Activated T-helper 1 cell treated with anti-CD3 and anti-CD28 coated beads, Interleukin-12 subunit alpha, Interleukin-12 subunit beta, Interleukin-2, Interleukin-4 antibody, amounts not matched to agents 30 ng/mL and 10 ng/mL and 1 ng/mL, durations not matched to agents 14 hours and 24 hours and 36 hours (primary cell): ENCODE measurements around the gene SAP30BP. TPM values are rescaled to one million over a fixed set of nuclear protein-coding genes. Genes with fewer than 3 reads are reported as not detected.

Experiments used
- DNase-seq: peaks from one replicate; pipeline ENCODE4 v3.0.0; 2021; ENCODE audit warnings: low spot score
- H3K27ac Mint-ChIP-seq: one replicate; pipeline ENCODE4 v1.8.0; 2021; ENCODE audit warnings: mild to moderate bottlenecking, mixed read lengths
- H3K27me3 Mint-ChIP-seq: one replicate; pipeline ENCODE4 v1.8.0; 2022; ENCODE audit warnings: mild to moderate bottlenecking, moderate library complexity, mixed read lengths; ENCODE audit not compliant: insufficient read depth
- H3K36me3 Mint-ChIP-seq: one replicate; pipeline ENCODE4 v1.8.0; 2021; ENCODE audit warnings: low read depth, mixed read lengths
- H3K4me1 Mint-ChIP-seq: one replicate; pipeline ENCODE4 v1.8.0; 2021; ENCODE audit warnings: low read depth, mixed read lengths
- H3K4me3 Mint-ChIP-seq: one replicate; pipeline ENCODE4 v1.8.0; 2021; ENCODE audit warnings: mild to moderate bottlenecking, moderate library complexity, mixed read lengths
- H3K9me3 Mint-ChIP-seq: one replicate; pipeline ENCODE4 v1.8.0; 2021; ENCODE audit warnings: mixed read lengths
- intact Hi-C: fragments of 100-400 bp; cut with micrococcal nuclease; formaldehyde crosslinking; loops from one replicate; pipeline ENCODE4 v1.15.1; 2024
- total RNA-seq: library from RNA; stranded (reverse); gene quantifications from 2 replicates; pipeline ENCODE4 v1.2.3, GENCODE V29; 2022

The SAP30BP gene
- total RNA-seq: 113 and 117 TPM in 2 replicates

GRCh38 chr17:75666959-75667790, at the start of gene SAP30BP, which contains the start of gene RECQL5:
TSS of gene SAP30BP (plus strand) at chr17:75667338. CDS start at chr17:75667373, 35 bp downstream.
TSS of gene RECQL5 (minus strand) at chr17:75667154. CDS start at chr17:75666557, 597 bp downstream.
- Mint-ChIP-seq H3K27ac (peak within 1 kb of the TSS; percentile 71), H3K4me1 (peaks cover 11% of the 10 kb centered on the region), H3K27me3 (no peaks in the 10 kb centered on the region), H3K4me3 (peak within 1 kb of the TSS; percentile 79), H3K9me3 (no peaks in the 10 kb centered on the region), H3K36me3 (peaks cover 28% of the 10 kb centered on the region)
- intact Hi-C loops: loop anchor here (1.0 to 2.0 kb wide), 6 partner anchors 24 to 378 kb away; partner anchors contain the start of genes ACOX1, SLC25A19, TEN1 and WBP2
- DNase-seq: peak; percentile 98

- Mint-ChIP-seq H3K4me3 (no peak overlapping the region), H3K27ac (no peak overlapping the region), H3K27me3 (no peaks in the 10 kb centered on the region), H3K9me3 (no peaks in the 10 kb centered on the region), H3K36me3 (no peaks in the 10 kb centered on the region), H3K4me1 (no peaks in the 10 kb centered on the region)
- intact Hi-C loops: no loop called here
- DNase-seq: no peak
These were observed 49.5 kb upstream of the SAP30BP start for GRCh38 chr17:75617675-75618074.

GRCh38 chr17:75619506-75620431, 47.4 kb upstream of the SAP30BP start:
- intact Hi-C loops: no loop called here
- Mint-ChIP-seq H3K27ac (no peak overlapping the region), H3K4me1 (no peaks in the 10 kb centered on the region), H3K27me3 (no peaks in the 10 kb centered on the region), H3K36me3 (no peaks in the 10 kb centered on the region), H3K9me3 (no peaks in the 10 kb centered on the region), H3K4me3 (no peak overlapping the region)
- no peak for DNase-seq

GRCh38 chr17:75621489-75621888, 45.6 kb upstream of the SAP30BP start:
- H3K9me3 Mint-ChIP-seq: no peaks in the 10 kb centered on the region
- no peak for DNase-seq
- H3K36me3 Mint-ChIP-seq: no peaks in the 10 kb centered on the region
- H3K4me3 Mint-ChIP-seq: no peak overlapping the region
- no peaks in the 10 kb centered on the region for H3K27me3 Mint-ChIP-seq
- intact Hi-C loops: no loop called here
- H3K27ac Mint-ChIP-seq: no peak overlapping the region
- no peaks in the 10 kb centered on the region for H3K4me1 Mint-ChIP-seq

DNA sequence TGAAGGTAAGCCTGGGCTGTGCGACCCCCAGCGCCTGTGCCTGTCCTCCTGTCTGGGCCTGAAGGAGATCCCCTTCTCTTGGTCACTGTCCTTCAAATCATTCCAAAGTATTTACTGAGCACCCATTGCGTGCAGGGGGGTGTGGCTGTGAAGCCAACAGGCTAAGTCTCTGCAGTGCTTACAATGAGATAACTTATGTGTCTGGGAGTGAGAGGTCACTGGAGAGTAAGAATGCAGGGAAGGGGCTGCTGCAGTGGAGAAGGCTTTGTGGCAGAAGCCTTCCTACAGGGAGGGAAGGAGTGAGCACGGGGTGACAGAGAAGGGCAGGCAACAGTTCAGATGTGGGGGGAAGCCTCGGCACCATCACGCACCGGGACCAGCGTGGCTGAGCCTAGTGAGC, 45.1 kb upstream of the SAP30BP start:
- Mint-ChIP-seq H3K36me3 (no peaks in the 10 kb centered on the region), H3K4me3 (no peak overlapping the region), H3K27me3 (no peaks in the 10 kb centered on the region), H3K27ac (peak overlapping the region; percentile 19), H3K4me1 (no peaks in the 10 kb centered on the region), H3K9me3 (no peaks in the 10 kb centered on the region)
- intact Hi-C loops: no loop called here
- no peak for DNase-seq

- Mint-ChIP-seq H3K27ac (no peak overlapping the region), H3K4me1 (no peaks in the 10 kb centered on the region), H3K27me3 (no peaks in the 10 kb centered on the region), H3K4me3 (no peak overlapping the region), H3K36me3 (no peaks in the 10 kb centered on the region), H3K9me3 (no peaks in the 10 kb centered on the region)
- intact Hi-C loops: no loop called here
- DNase-seq: no peak
These were observed 44.3 kb upstream of the SAP30BP start for GRCh38 chr17:75622771-75623273.

- no peak for DNase-seq
- no peak overlapping the region for H3K4me3 Mint-ChIP-seq
- no peaks in the 10 kb centered on the region for H3K27me3 Mint-ChIP-seq
- no peaks in the 10 kb centered on the region for H3K36me3 Mint-ChIP-seq
- intact Hi-C loops: no loop called here
- H3K4me1 Mint-ChIP-seq: no peaks in the 10 kb centered on the region
- no peaks in the 10 kb centered on the region for H3K9me3 Mint-ChIP-seq
- no peak overlapping the region for H3K27ac Mint-ChIP-seq
These were observed 43.8 kb upstream of the SAP30BP start for GRCh38 chr17:75623386-75623785.

DNA sequence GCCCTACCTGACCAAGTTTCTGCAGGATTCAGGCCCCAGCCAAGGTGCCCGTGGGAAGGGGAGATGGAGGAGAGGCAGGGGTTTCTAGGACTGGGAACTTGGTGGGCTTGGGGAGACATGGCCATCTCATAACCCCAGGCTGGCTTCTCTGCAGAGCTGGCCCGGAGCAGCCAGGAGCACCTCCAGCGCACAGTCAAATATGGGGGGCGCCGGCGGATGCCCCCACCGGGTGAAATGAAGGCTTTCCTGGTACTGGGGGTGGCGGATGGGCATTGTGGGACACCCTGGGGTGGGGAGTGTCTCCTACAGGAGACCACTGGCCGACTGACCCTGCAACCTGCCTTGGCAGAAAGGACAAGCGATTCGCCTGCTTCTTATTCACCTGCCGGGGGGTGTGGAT, 43.1 kb upstream of the SAP30BP start:
- no peaks in the 10 kb centered on the region for H3K27me3 Mint-ChIP-seq
- no peaks in the 10 kb centered on the region for H3K4me1 Mint-ChIP-seq
- H3K36me3 Mint-ChIP-seq: no peaks in the 10 kb centered on the region
- no peak overlapping the region for H3K4me3 Mint-ChIP-seq
- H3K9me3 Mint-ChIP-seq: no peaks in the 10 kb centered on the region
- intact Hi-C loops: no loop called here
- H3K27ac Mint-ChIP-seq: no peak overlapping the region
- DNase-seq: no peak

DNA sequence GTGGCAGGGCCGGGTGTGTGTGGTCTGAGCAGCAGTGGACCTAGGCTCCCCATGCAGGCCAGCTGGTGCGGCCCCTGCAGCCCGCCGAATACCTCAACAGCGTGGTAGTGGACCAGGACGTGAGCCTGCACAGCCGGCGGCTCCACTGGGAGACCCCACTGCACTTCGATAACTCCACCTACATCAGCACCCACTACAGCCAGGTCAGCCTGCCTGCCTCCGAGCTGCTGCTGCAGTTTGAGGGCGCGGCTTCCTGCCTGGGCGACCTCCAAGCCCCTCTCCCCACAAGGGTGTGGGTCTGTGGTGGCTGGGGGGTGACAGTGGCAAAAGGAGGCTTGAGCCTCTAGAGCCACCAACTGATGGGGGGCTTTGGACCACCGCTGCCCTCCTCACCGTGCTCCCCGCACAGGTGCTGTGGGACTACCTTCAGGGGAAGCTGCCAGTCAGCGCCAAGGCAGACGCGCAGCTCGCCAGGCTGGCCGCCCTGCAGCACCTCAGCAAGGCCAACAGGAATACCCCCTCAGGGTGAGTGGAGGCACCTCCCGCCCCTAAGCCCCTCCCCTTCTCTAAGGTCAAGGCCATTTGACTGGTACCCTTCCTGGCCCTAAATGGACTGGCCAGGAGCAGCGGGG, 42.3 kb upstream of the SAP30BP start:
- H3K4me1 Mint-ChIP-seq: no peaks in the 10 kb centered on the region
- no peak for DNase-seq
- intact Hi-C loops: no loop called here
- H3K27ac Mint-ChIP-seq: no peak overlapping the region
- H3K27me3 Mint-ChIP-seq: no peaks in the 10 kb centered on the region
- no peaks in the 10 kb centered on the region for H3K9me3 Mint-ChIP-seq
- H3K4me3 Mint-ChIP-seq: no peak overlapping the region
- no peaks in the 10 kb centered on the region for H3K36me3 Mint-ChIP-seq

- no peak overlapping the region for H3K4me3 Mint-ChIP-seq
- no peaks in the 10 kb centered on the region for H3K27me3 Mint-ChIP-seq
- H3K36me3 Mint-ChIP-seq: no peaks in the 10 kb centered on the region
- intact Hi-C loops: no loop called here
- DNase-seq: no peak
- no peak overlapping the region for H3K27ac Mint-ChIP-seq
- no peaks in the 10 kb centered on the region for H3K9me3 Mint-ChIP-seq
- H3K4me1 Mint-ChIP-seq: no peaks in the 10 kb centered on the region
These were observed 41.2 kb upstream of the SAP30BP start for GRCh38 chr17:75625813-75626486.

DNA sequence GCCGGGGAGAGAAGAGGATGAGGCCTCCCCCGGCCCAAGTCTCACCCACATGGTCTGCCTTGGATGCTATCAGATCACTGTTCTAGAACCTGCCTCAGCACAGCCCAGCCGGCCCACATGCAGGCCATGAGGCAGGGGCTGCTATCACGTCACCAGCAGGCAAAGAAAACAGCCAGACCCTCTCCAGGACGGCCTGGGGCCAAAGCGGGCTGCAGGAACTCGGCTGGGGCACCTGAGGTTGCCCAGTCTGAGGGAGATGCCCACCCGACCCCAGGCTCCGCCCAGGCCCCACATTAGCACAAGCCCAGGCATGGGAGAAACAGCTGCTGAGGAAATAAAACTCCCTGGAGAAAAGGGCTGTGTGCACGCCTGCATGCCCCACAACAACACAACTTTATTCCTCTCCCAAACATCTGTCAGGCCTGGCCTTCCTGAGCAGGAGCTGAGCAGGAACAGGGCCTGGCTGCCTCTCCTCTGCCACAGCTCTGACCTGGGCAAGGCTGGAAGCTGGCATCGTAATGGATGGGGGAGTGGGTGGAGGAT, 40.6 kb upstream of the SAP30BP start:
- H3K27ac Mint-ChIP-seq: no peak overlapping the region
- DNase-seq: no peak
- H3K9me3 Mint-ChIP-seq: no peaks in the 10 kb centered on the region
- intact Hi-C loops: no loop called here
- no peaks in the 10 kb centered on the region for H3K4me1 Mint-ChIP-seq
- H3K36me3 Mint-ChIP-seq: no peaks in the 10 kb centered on the region
- H3K27me3 Mint-ChIP-seq: no peaks in the 10 kb centered on the region
- H3K4me3 Mint-ChIP-seq: no peak overlapping the region

DNA sequence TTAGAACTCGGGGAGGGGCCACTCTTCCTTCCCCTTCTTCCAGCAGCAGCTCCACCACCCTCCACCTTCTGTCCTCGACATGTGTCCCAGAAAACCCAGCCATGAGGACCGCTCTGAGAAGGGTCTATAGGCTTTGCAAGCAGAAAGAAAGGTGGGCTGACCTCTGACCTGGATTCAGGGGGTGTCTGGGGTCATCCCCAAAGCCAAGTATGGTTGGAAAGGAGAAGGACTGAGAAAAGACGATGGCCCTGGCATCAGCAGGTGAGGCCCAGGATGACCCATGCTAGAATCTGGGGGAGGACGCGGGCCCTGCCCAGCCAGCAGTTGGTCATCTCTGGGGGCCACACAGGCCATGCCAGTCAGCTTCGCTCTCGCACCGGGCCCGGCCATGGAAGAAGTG, 40.0 kb upstream of the SAP30BP start:
- no peak for DNase-seq
- no peaks in the 10 kb centered on the region for H3K27me3 Mint-ChIP-seq
- no peaks in the 10 kb centered on the region for H3K9me3 Mint-ChIP-seq
- no peak overlapping the region for H3K27ac Mint-ChIP-seq
- H3K4me1 Mint-ChIP-seq: no peaks in the 10 kb centered on the region
- intact Hi-C loops: no loop called here
- H3K4me3 Mint-ChIP-seq: no peak overlapping the region
- no peaks in the 10 kb centered on the region for H3K36me3 Mint-ChIP-seq
